ENCODE data around the gene GIT1. TPM values are rescaled to one million over a fixed set of nuclear protein-coding genes. Genes with fewer than 3 reads are reported as not detected.

GIT1 gene, protein sequence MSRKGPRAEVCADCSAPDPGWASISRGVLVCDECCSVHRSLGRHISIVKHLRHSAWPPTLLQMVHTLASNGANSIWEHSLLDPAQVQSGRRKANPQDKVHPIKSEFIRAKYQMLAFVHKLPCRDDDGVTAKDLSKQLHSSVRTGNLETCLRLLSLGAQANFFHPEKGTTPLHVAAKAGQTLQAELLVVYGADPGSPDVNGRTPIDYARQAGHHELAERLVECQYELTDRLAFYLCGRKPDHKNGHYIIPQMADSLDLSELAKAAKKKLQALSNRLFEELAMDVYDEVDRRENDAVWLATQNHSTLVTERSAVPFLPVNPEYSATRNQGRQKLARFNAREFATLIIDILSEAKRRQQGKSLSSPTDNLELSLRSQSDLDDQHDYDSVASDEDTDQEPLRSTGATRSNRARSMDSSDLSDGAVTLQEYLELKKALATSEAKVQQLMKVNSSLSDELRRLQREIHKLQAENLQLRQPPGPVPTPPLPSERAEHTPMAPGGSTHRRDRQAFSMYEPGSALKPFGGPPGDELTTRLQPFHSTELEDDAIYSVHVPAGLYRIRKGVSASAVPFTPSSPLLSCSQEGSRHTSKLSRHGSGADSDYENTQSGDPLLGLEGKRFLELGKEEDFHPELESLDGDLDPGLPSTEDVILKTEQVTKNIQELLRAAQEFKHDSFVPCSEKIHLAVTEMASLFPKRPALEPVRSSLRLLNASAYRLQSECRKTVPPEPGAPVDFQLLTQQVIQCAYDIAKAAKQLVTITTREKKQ
- total RNA-seq: 22.4 and 22.6 TPM in 2 replicates

GRCh38 chr17:29589524-29590410 lies at the start of gene GIT1:
TSS of gene GIT1 (minus strand) at chr17:29589648. CDS start at chr17:29589378, 270 bp downstream.

DNA sequence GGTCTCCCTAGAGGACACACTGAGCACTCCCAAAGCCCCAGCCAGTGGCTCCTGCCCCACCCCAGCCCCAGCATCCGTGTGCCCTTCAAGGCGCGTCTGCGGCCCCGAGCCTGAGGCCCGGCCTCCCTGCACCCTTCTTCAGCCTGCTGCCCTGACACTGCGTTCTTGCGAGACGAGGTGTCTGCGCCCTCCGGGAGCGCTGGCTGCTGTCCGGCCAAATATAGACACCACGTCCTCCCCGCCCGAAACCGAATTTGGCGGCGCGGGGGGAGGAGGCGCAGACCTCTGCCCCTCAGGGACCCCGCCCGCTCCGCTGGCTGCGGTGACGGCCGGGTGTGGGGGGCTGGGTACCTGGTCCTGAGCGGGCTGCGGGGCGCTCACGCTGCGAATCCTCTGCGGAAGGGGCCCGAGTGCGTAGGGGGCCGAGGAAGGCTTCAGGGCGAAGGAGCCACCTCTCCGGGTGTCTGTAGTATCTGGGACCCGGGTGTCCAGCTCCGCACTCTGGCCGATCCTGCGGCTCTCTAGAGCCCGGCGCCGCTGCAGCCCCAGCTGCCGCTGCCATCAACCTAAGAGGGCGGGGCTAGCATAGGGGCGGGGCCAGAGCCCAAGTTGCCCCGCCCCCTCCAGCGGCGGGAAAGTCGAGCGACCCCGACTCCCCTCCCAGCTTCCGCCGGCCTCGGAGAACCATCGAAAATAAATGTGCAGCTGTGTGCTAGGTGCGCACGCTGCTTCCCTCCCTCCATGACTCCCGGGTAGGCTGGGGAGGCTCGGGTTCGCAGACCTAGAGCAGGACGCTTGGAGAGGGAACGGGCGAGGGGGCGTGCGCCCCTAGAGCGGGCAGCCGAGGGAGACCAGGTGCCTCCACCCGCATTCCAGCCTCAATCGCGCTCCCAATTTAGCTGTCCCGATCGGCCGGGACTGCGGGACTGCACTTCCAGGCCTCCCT lies 33.2 kb upstream of the GIT1 start, which contains the start of gene CORO6:
Gene CORO6 (minus strand): TSS at position 576 of the 946 bp plus-strand sequence. CDS start 1,491 bp downstream, outside the sequence.

DNA sequence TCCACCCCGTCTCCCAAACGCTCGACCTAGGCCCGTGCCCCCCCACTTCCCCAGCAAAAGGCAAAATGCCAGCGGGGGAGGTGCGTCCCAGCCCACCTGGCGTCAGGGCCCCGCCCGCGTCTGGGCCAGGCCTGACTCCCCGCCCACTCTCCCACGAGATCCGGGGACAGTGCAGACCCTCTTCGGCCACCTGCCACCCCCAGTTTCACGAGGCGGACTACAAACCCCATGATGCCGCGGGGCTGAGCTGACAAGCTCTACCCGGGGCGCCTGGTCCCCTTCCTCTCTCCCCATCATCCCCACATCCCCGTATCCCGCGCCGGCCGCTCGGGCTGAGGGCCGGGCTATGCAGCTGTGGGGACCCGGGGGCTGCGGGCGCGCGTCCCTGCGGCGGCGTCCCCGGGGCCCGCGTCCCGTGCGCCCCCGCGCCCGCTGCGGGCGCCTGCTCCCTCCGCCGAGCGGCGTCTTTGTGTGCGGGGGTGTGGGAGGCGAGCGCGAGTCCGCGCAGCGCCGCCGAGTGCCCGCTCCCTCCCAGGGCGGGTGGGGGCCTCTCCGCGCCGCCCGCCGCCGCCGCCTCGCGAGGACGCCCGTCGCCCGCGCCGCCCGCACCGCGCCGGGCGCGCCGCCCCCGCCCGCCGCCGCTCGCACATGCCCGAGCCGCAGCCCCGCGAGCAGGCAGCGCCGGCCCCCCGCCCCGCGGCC lies 3.6 kb upstream of the GIT1 start, which contains the start of gene ANKRD13B:
Gene ANKRD13B (plus strand): TSS at position 283 of the 702 bp plus-strand sequence. CDS start 490 bp downstream, outside the sequence.

DNA sequence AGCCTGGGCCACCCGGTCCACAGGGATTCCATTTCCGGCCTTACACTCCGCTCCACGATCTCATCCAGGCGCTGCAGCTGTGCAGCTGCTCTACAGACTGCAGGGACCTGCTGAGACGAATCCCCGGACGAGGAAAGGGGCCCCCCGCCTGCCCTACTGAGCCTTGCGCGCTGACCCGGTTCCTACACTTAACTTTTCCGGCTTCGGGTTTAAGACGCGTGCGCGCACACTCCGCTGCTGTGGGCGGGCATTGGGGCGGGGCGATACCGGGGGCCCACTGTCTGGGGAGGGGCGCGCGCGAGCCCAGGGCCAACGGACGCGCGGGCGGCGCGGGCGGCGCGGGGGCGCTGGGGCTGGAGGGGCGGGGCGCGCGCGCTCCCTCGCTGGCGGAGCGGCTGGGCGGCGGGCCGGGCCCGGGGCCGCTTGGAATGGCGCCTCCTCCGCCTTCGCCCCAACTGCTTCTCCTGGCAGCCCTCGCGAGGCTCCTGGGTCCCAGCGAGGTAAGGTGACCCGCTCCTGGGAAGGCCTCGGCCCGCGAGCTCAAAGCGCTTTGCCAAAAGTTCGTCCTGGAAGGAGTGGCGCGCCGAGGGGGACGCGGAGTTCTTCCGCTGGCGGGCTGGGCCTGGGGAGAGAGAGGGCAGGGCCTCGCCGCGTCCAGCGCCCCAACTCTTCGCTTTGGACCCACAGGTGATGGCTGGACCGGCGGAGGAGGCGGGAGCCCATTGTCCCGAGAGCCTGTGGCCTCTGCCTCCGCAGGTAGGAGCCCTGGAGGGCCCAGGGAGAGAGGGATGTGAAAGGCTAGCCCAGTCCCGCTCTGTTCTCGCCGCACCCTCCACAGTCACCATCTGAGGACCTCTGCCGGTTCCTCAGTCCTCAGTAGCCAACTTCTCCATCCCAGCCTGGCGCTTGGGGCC lies 20.9 kb downstream of the GIT1 start, which contains the start of gene TP53I13:
Gene TP53I13 (plus strand): TSS at position 371 of the 914 bp plus-strand sequence. CDS start 58 bp downstream, at position 429.

DNA sequence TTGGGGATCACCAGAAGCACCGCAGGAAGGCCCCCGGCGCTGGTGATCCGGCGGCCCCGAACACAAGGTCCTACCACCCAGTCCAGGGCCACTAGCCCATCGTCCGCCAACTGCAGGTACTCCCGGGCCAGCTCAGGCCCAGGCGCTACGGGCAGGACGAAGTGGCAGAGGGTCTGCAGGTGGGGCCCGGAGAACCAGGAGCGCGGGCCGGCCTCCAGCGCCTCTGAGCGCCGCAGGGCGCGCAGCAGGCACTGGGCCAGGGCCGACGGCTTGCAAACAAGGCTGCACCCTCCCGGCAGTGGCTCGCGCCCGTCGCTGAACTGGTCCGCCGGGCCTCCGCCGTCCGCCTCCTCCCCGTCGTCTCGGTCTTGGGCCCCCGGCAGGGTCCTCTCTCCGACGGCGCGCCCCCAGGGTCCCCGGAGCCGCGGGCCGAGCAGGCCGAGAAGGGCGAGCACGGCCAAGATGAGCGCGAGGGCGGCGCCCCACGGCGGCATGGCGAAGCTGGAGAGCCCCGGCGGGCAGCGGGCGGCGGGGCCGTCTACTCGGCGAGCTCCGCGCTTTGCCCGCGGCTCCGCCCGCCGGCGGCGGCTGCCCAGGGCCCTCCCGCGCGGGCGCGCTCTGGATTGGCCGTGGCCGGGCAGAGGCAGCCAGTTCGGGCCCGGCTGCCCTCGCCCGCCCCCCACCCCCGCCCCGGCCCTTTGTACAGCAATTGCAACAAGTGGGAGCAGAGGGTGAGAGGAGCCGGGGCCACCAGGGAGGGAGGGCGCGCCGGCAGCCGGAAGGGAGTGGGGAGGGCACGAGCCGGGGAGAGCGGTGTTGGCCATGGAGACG lies 22.8 kb downstream of the GIT1 start, which contains the start of gene ABHD15:
Gene ABHD15 (minus strand): TSS at position 565 of the 831 bp plus-strand sequence. CDS start 71 bp downstream, at position 494.

Other genes with a start within 250 kb of the GIT1 start
- gene TAOK1, start 199.3 kb downstream of the GIT1 start, total RNA-seq: 14.0 and 21.7 TPM in 2 replicates
- gene ABHD15, start 22.6 kb downstream of the GIT1 start, total RNA-seq: 6.9 and 7.1 TPM in 2 replicates
- 61.1 and 67.2 TPM in 2 replicates for gene TP53I13, start 20.9 kb downstream of the GIT1 start, total RNA-seq
- gene ANKRD13B, start 3.5 kb upstream of the GIT1 start, total RNA-seq: 7.6 and 8.0 TPM in 2 replicates
- gene CORO6, start 33.3 kb upstream of the GIT1 start, total RNA-seq: 1.8 and 2.2 TPM in 2 replicates